AG04449 (cell line): Measurements from ENCODE around the gene GFER.
A peak's percentile ranks its signal among the peaks of the same experiment; 100 is the strongest.
"Not testable (repeated sequence)": the region's sequence is repeated elsewhere in the genome, so short reads cannot be mapped to it uniquely, and the experiment has no call there.

Experiments
- CTCF ChIA-PET: fragments of 350-600 bp; formaldehyde crosslinking; extraction: SDS; loops from one replicate; lab custom pipeline; 2021; ENCODE audit warnings: antibody characterized with exemption; lab: Yijun Ruan, JAX
- POLR2A ChIA-PET: fragments of 400-600, 350-600 bp; formaldehyde crosslinking; extraction: SDS; loops from one replicate; lab custom pipeline; 2020; ENCODE audit warnings: antibody characterized with exemption, inconsistent platforms; lab: Yijun Ruan, JAX
- DNase-seq: peaks from one replicate; pipeline ENCODE4 v3.0.0-alpha.2; 2010; ENCODE audit warnings: low read depth, low spot score
- H3K4me3 ChIP-seq: 2 replicates; pipeline ENCODE4 v1.5.1; 2011; ENCODE audit warnings: low read depth, mild to moderate bottlenecking, control low read depth, low read length
- CTCF ChIP-seq: IDR thresholded peaks from one replicate; pipeline ENCODE4 v1.5.1; 2011; ENCODE audit warnings: mild to moderate bottlenecking, moderate library complexity, low read length, control low read depth, inconsistent platforms; ENCODE audit not compliant: insufficient read depth; ENCODE audit errors: missing control alignments

GFER gene

GRCh38 chr16:2033057-2033908 is 49.3 kb downstream of the GFER start:
- ChIA-PET POLR2A (interaction anchor here (0.7 to 1.3 kb wide), 8 partner anchors 8 to 122 kb away, joined by 3 to 5 read pairs (median 3); partner anchors contain the start of genes NTHL1, RPS2, TRAF7 and TSC2), CTCF (interaction anchor here (1.1 kb wide), 2 partner anchors 10 to 107 kb away, joined by 5 to 15 read pairs; no protein-coding TSS in a partner anchor)
- peak overlapping the region; percentile 53 for H3K4me3 ChIP-seq
- no peak for TF ChIP-seq CTCF
- no peak for DNase-seq

GRCh38 chr16:2033909-2034695 is 50.1 kb downstream of the GFER start:
- ChIA-PET POLR2A (interaction anchor here (0.7 to 2.1 kb wide), 4 partner anchors 13 to 121 kb away, joined by 3 to 10 read pairs (median 4); partner anchors contain the start of genes RPS2 and TRAF7), CTCF (interaction anchor here (1.1 kb wide), 2 partner anchors 11 to 106 kb away, joined by 5 to 15 read pairs; no protein-coding TSS in a partner anchor)
- H3K4me3 ChIP-seq, result peak overlapping the region; percentile 53
- not testable (repeated sequence) for DNase-seq

- peak overlapping the region; percentile 8 for H3K4me3 ChIP-seq
- POLR2A ChIA-PET, result interaction anchor here (0.9 to 2.1 kb wide), 4 partner anchors 13 to 120 kb away, joined by 3 to 10 read pairs (median 6); partner anchors contain the start of genes NTHL1, RPS2, TRAF7 and TSC2
- no peak for DNase-seq
- CTCF ChIA-PET, result interaction anchor here (0.7 to 1.8 kb wide), 5 partner anchors 10 to 105 kb away, joined by 3 to 10 read pairs (median 3); partner anchors contain the start of genes NTHL1 and TSC2
- no peak for TF ChIP-seq CTCF
These were observed 50.9 kb downstream of the GFER start for GRCh38 chr16:2034696-2035430.

- no peak for TF ChIP-seq CTCF
- H3K4me3 ChIP-seq, result peak overlapping the region; percentile 29; the same call in 1 of the 2 replicates
- no peak for DNase-seq
- CTCF ChIA-PET, result interaction anchor here (0.5 to 1.8 kb wide), 6 partner anchors 9 to 105 kb away, joined by 3 to 10 read pairs (median 3); partner anchors contain the start of genes NTHL1 and TSC2
- POLR2A ChIA-PET, result interaction anchor here (0.8 to 2.1 kb wide), 5 partner anchors 12 to 120 kb away, joined by 3 to 10 read pairs (median 4); partner anchors contain the start of genes NTHL1, RPS2, TRAF7 and TSC2
These were observed 51.6 kb downstream of the GFER start for GRCh38 chr16:2035431-2036199.

- TF ChIP-seq CTCF, result no peak
- H3K4me3 ChIP-seq, result peak overlapping the region; percentile 29; the same call in 1 of the 2 replicates
- POLR2A ChIA-PET, result interaction anchor here (0.8 to 2.1 kb wide), 5 partner anchors 11 to 119 kb away, joined by 3 to 10 read pairs (median 4); partner anchors contain the start of genes NTHL1, RPS2, TRAF7 and TSC2
- CTCF ChIA-PET, result interaction anchor here (0.5 to 1.8 kb wide), 5 partner anchors 8 to 105 kb away, joined by 3 to 10 read pairs (median 3); partner anchors contain the start of genes NTHL1 and TSC2
- DNase-seq, result no peak
These were observed 52.4 kb downstream of the GFER start for GRCh38 chr16:2036200-2036966.
